Uterus (tissue), 2 donors: ENCODE measurements around the gene ISLR.
"Not testable (repeated sequence)": the region's sequence is repeated elsewhere in the genome, so short reads cannot be mapped to it uniquely, and the experiment has no call there.

Experiments used
- CTCF ChIP-seq, 4 experiments: fragments of 200-600 bp in 2 of 4; fragments of 450-650 bp in 2 of 4; sonication (generic) in 2 of 4; IDR thresholded peaks; one replicate each; pipeline ENCODE4 v1.5.1; 2016 to 2019; ENCODE audit warnings: antibody characterized with exemption in 4 of 4, mild to moderate bottlenecking in 2 of 4, moderate library complexity in 1 of 4
- POLR2A ChIP-seq, 2 donors: fragments of 450-650 bp; IDR thresholded peaks; one replicate each; pipeline ENCODE4 v1.6.1; 2016; ENCODE audit warnings: antibody characterized with exemption in 2 of 2, mild to moderate bottlenecking in 1 of 2, moderate library complexity in 1 of 2

GRCh38 chr15:74162195-74162536 lies 11.3 kb upstream of the ISLR start:
- TF ChIP-seq CTCF, POLR2A (IDR thresholded peaks at IDR 0.05): not testable (repeated sequence)
